Loucy (cell line): ENCODE measurements around the gene DOCK10.

ENCODE experiments used
- CTCF ChIP-seq: fragments of 200-600 bp; sonication (generic); conservative IDR thresholded peaks from 2 replicates; pipeline ENCODE4 v1.5.1; 2014; ENCODE audit warnings: mild to moderate bottlenecking, antibody characterized with exemption, low read length
- EZH2phosphoT487 ChIP-seq: fragments of 200-600 bp; IDR thresholded peaks from 2 replicates; pipeline ENCODE4 v1.6.1; 2018; ENCODE audit warnings: antibody characterized with exemption, mild to moderate bottlenecking, moderate library complexity, borderline replicate concordance

GRCh38 chr2:224786848-224787247 is 255.4 kb downstream of the DOCK10 start:
- TF ChIP-seq CTCF: no peak
- TF ChIP-seq EZH2phosphoT487: no peak
